Activated CD4-positive, CD25-positive, alpha-beta regulatory T cell treated with anti-CD3 and anti-CD28 coated beads, Interleukin-2, amount 50 U/mL, for 16 hours (primary cell): ENCODE measurements around the gene SIRT3.
"Not testable (repeated sequence)": the region's sequence is repeated elsewhere in the genome, so short reads cannot be mapped to it uniquely, and the experiment has no call there.

Source experiments
- DNase-seq: peaks from one replicate; pipeline ENCODE4 v3.0.0-alpha.2; 2020; ENCODE audit warnings: low read depth, low spot score

The SIRT3 gene

GRCh38 chr11:203945-204586, 32.1 kb downstream of the SIRT3 start:
- no peak for DNase-seq

DNA sequence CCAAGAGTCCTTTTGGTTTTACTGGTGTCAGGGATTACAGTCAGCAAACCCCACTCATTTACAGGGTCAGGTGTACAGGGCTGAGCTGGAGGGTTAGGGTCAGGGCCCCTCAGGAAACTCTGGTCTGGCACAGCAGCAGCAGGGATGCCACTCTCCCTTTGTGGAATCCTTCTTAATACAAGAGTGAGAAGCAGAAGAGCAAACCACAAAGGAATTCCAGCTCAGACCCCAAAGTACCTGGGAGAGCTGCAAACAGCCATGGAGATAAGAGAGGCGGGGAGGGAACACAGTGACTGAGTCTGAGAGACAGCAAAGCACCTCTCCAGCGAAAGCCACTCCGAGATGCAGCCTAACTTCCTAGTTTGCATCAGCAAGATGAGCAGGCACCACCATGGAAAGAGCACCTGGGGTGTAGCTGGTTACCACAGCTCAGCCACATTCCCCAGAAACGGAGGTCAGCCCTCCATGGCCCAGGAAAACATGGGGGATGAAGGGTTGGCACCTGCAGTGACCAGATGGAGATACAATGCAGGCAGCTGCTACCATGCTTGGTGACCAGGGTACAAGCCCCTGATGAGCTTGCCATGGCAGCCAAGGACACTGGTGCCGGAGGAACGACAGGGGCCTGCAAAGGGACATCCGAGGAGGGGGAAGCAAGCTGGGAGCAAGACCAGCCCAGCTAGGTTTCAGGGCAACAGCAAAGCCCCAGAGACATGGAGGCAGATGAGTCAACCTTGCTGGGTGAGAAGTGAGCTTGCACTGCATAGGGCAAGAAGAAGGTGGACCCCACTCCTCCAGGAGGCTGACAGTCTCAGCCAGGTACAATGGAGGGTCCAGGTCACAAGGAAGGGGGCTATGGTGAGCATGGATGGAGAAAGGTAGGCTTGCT, 32.8 kb downstream of the SIRT3 start:
- no peak for DNase-seq

DNA sequence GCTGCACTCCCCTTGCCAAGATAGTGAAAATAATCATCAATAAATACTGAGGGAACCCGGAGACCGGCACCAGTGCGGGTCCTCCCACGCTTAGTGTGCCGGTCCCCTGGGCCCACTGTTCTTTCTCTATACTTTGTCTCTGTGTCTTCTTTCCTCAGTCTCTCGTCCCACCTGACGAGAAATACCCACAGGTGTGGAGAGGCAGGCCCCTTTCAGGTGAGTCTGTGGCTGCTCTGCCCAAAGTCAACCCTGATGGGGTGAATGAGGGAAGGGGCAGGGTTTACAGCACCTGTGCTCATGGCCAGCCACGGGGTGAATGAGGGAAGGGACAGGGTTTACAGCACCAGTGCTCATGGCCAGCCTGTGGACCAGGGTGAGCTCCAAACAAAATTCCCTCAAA, 33.7 kb downstream of the SIRT3 start:
- DNase-seq, result no peak

DNA sequence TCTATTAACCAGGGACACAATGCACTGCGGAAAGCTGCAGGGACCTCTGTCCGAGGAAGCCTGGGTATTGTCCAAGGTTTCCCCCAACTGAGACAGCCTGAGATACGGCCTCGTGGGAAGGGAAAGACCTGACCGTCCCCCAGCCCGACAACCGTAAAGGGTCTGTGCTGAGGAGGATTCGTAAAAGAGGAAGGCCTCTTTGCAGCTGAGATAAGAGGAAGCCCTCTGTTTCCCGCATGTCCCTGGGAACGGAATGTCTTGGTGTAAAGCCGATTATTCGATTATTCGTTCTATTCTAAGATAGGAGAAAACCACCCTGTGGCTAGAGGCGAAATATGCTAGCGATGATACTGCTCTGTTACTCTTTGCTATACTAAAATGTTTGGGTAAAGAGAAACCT, 34.2 kb downstream of the SIRT3 start:
- no peak for DNase-seq

- DNase-seq, result no peak
Measured at GRCh38 chr11:200224-201003, 35.7 kb downstream of the SIRT3 start.

DNA sequence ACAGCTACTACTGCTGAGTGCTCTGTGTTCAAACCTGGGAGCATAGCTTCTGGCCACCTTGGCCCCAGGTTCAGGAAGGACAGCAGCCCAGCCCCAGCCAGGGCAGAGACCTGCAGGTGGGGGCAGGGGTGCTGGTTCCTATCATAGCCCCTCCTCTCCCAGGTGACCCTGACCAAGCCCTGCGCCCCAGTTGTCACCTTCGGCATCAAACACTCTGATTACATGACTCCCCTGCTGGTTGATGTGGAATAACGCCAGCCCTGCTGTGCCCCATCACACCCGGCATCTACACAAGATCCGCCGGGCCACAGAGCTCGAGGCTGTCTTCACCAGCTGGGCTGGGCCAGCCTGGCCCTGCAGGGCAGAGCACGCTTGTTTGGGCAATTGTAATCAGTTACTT, 36.4 kb downstream of the SIRT3 start:
- DNase-seq, result no peak

- no peak for DNase-seq
Measured at GRCh38 chr11:199004-199581, 37.0 kb downstream of the SIRT3 start.

DNA sequence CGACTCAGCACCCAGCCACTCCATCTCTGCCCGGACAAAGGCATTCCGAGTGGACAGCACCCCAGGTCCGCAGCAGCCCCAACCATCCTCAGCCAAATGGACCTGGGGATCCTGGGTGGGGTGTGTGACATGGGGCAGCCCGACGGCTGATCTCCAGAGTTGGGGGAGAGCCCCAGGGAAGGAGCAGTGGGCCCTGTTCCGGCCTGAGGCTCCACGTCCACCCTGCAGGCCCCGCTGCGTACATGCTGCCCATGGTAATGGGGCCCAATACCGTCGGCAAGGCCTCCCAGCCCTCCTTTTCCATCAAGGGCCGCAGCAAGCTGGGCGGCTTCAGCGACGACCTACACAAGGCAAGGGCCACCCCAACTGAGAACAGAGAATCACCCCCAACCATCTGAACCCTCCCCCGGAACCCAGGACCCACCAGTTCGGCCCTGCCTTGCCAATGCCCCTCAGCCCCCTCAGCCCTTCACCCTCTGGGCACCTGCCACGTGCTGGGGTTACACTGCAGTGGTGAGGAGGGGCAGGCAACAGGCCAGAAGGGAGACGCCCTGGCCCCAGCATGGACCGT, 37.8 kb downstream of the SIRT3 start:
- DNase-seq, result no peak

- no peak for DNase-seq
Measured at GRCh38 chr11:197741-198235, 38.4 kb downstream of the SIRT3 start.

DNA sequence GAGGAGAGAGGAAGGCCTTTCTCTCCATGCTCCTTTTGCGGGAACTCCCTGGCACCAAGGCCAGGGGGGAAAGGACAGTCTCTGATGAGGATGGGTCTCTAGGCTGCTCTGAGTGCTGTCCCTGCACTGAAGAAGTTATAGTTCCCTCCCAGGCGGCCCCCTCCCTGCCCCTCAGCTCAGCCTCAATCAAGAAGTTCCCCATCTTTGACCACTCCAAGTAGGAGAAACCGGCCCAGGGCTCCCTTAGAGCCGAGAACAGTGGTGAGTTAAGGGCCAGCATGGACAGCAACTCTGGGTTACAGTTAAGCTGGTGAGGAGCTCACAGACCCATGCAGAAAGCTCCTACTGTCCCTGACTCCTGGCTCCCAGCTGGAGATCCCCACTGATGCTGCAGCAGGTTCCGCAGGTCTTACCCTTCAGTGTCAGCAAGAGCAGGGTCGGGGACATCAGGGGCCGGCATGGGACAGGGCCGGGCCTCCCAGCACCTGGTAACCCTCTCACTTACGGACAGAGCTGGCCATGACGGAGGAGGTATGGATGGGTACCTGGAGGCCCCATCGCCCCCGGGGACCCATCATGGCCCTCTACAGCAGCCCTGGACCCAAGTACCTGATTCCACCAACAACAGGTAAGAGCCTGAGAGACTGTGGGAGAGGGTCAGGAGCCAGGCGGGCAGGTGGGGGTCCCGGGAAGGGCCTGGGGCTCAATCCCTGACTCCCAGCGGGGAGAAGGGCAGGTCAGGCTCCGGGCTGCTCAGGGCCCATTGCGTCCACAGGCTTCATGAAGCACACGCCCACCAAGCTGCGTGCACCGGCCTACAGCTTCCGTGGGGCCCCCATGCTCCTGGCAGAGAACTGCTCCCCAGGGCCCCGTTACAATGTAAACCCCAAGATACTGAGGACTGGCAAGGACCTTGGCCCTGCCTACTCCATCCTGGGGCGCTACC, 39.1 kb downstream of the SIRT3 start:
- no peak for DNase-seq

GRCh38 chr11:193481-193880, 42.7 kb downstream of the SIRT3 start:
- DNase-seq, result not testable (repeated sequence)

- DNase-seq, result not testable (repeated sequence)
Measured at GRCh38 chr11:192674-193128, 43.4 kb downstream of the SIRT3 start, which contains the start of gene SCGB1C1. TSS of gene SCGB1C1 (plus strand) at chr11:193078. CDS start at chr11:193100, 22 bp downstream.

DNA sequence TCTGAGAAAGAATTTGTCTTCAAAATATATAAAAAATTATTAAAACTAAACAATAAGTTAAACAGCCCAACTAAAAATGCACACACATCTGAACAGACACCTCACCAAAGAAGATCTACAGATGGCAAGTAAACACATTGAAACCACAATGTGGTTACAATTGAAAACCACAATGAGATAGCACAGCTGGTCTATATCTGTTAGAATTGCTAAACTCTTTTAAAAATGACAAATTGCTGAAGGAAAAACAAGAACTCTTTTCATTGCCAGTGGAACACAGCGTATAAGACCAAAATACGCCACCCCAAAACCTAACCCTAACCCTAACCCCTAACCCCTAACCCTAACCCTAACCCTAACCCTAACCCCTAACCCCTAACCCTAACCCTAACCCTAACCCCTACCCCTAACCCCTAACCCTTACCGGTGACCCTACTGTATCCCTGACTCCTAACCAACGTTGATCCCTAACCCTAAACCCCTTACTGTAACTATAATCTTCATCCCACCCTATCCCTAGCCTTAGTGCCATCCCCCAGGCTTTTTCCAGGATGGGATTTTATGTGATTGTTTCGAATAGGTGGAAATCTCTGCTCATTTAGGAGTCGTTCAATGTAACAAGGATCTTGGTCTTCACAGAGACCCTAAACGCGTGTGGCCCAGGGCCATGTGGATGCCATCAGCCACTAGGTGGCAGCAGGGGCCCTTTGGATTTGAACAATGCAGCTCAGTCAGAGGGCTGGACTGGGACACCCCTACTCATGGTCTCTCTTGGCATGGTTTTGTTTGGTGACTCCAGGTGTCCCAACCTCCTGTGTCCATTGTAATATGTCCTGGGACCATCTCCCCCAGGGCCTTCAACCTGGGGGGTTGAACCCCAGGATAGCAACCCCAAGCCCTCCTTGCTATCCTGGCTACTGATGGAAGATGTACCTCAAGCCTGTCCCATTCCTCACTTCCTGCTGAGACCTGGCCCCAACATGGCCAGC, 44.4 kb downstream of the SIRT3 start:
- DNase-seq, result not testable (repeated sequence)

DNA sequence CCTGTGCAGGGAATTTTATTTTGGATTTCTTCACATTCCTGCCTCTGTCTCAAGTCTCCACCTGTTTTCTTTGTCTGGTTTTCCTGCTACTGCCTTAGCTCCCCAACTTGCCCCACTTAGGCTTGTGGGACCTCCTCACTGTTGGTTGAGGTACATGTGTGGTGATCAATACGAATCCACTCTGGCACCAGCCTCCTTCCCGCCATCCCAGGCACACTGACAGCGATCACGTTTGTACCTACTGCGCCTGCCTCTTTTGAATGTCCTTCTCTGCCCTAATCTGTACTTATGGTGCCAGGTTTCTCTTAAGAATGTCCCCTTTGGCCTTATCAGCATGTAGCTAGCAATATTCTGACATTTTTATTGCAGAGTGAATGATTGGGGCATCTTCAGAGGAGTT, 45.6 kb downstream of the SIRT3 start:
- not testable (repeated sequence) for DNase-seq

DNA sequence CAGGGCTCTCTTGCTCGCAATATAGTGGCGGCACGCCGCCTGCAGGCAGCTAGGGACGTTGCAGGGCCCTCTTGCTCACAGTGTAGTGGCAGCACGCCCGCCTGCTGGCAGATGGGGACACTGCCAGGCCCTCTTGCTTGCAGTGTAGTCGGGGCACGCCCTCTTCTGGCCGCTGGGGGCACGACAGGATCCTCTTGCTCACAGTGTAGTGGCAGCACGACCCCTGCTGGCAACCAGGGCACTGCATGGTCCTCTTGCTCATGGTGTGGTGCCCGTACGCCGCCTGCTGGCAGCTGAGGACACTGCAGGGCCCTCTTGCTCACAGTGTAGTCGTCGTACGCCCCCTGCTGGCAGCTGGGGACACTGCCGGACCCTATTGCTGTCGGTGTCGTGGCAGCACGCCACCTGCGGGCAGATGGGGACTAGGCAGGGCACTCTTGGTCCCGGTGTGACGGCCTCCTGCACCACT, 46.3 kb downstream of the SIRT3 start:
- DNase-seq, result not testable (repeated sequence)

DNA sequence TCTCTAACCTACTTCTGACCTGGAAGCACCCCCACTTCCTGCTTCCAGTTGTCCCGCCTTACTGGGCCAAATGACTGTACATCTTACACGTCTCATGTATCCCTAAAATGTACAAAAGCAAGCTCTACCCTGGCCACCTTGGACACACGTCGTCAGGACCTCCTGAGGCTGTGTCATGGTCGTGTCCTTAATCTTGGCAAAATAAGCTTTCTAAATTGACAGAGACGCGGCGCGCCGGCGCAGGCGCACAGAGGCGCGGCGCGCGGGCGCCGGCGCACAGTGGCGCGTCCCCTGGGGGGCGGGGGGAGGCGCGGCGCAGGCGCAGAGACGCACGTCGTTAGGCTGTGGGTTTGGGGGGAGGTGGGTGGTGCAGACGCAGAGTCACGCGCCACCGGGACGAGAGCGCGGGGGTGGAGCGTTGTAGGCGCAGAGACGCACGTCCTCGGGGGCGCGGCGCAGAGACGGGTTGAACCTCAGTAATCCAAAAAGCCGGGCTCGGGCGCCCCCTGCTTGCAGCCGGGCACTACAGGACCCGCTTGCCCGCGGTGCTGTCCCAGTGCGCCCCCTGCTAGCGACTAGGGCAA, 46.9 kb downstream of the SIRT3 start:
- DNase-seq, result not testable (repeated sequence)

DNA sequence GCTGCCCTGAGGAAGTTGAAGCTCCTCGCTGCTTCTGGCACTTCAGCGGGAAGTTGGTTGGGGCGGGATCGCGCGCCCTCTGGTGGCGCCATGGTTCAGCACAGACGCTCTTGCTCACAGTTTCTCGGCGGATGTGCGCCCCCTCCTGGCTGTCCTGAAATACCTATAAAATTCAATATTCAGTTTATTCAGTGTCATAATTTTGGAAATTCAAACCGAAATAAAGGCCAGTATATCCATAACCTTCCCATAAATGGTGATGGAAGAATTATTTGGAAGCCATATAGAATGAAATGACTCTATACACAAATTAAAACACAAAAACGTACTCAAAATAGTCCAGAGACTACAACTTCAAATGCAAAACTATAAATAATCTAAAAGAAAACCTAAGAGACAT, 55.9 kb downstream of the SIRT3 start:
- DNase-seq, result not testable (repeated sequence)
